HCT116 (cell line): Measurements from ENCODE around the gene GDPD1. TPM values are rescaled to one million over a fixed set of nuclear protein-coding genes. Genes with fewer than 3 reads are reported as not detected.

Source experiments
- ATAC-seq: fragments of 200-7000 bp; cut with Tn5 transposase; 2 replicates; pipeline ENCODE4 v1.9.1; 2020; ENCODE audit warnings: mild to moderate bottlenecking, moderate library complexity
- BruUV-seq: library from RNA; stranded (reverse); fragments of 400-500 nt; replicated peaks from 2 replicates; lab custom pipeline; 2021; lab: Mats Ljungman, UMichigan
- CTCF ChIA-PET: fragments of 300-600 bp; sonication (Branson Sonifier 250); formaldehyde crosslinking; loops from one replicate; lab custom pipeline; 2021; ENCODE audit warnings: antibody characterized with exemption; lab: Charles Lee
- POLR2A ChIA-PET: fragments of 300-600, 350-600 bp; sonication (Branson Sonifier 250); formaldehyde crosslinking; loops from one replicate; lab custom pipeline; 2021; ENCODE audit warnings: antibody characterized with exemption; lab: Charles Lee
- RAD21 ChIA-PET, 2 experiments: fragments of 300-600 bp; sonication (Branson Sonifier 250); formaldehyde crosslinking; loops; one replicate each; lab custom pipeline; 2023; ENCODE audit warnings: low total read pairs in 2 of 2; ENCODE audit not compliant: uncharacterized antibody in 2 of 2, unreplicated experiment in 2 of 2, low non-redundant PET in 1 of 2; lab: Charles Lee
- DNase-seq: peaks from one replicate; pipeline ENCODE4 v3.0.0-alpha.2; 2010; ENCODE audit warnings: low read depth, low spot score
- H2AFZ ChIP-seq: fragments of 200-600 bp; shearing (Covaris generic), sonication (generic); 2 replicates; pipeline ENCODE4 v1.6.1; 2017; ENCODE audit warnings: low read depth, mixed run types, mixed read lengths, antibody characterized with exemption, low read length; ENCODE audit not compliant: poor library complexity, severe bottlenecking
- H3K27ac ChIP-seq: 2 replicates; pipeline ENCODE4 v1.5.1; 2012; ENCODE audit warnings: low read depth, low read length
- H3K27me3 ChIP-seq: fragments of 200-600 bp; sonication (generic); 2 replicates; pipeline ENCODE4 v1.6.1; 2016; ENCODE audit warnings: mixed run types, low read length, mixed read lengths; ENCODE audit not compliant: insufficient read depth
- H3K36me3 ChIP-seq, 2 experiments: fragments of 200-500 bp in 1 of 2; fragments of 200-600 bp in 1 of 2; sonication (Bioruptor generic) in 1 of 2; sonication (generic) in 1 of 2; 2 replicates each; pipeline versions ENCODE4 v1.5.1 to v1.6.1; 2014 to 2016; ENCODE audit warnings: low read length in 2 of 2, inconsistent platforms in 1 of 2, mixed read lengths in 1 of 2, mixed run types in 1 of 2; ENCODE audit not compliant: insufficient read depth in 2 of 2, control insufficient read depth in 1 of 2
- H3K4me1 ChIP-seq, 2 experiments: fragments of 200-600 bp in 1 of 2; sonication (generic) in 1 of 2; 2 replicates each; pipeline versions ENCODE4 v1.5.1 to v1.6.1; 2012 to 2017; ENCODE audit warnings: low read length in 2 of 2, inconsistent platforms in 1 of 2, mild to moderate bottlenecking in 1 of 2, mixed read lengths in 1 of 2, mixed run types in 1 of 2, moderate library complexity in 1 of 2; ENCODE audit not compliant: insufficient read depth in 2 of 2, control insufficient read depth in 1 of 2
- H3K4me2 ChIP-seq: fragments of 200-600 bp; sonication (generic); 2 replicates; pipeline ENCODE4 v1.6.1; 2017; ENCODE audit warnings: mixed run types, low read length, mixed read lengths
- H3K4me3 ChIP-seq, 2 experiments: fragments of 200-600 bp in 1 of 2; sonication (generic) in 1 of 2; replicated peaks in 1 of 2; 2 replicates each; pipeline ENCODE4 v1.5.1; 2011 to 2016; ENCODE audit warnings: low read length in 2 of 2, control low read depth in 1 of 2, low read depth in 1 of 2, mild to moderate bottlenecking in 1 of 2, mixed read lengths in 1 of 2, mixed run types in 1 of 2
- H3K79me2 ChIP-seq: fragments of 200-600 bp; sonication (generic); 2 replicates; pipeline ENCODE4 v1.6.1; 2017; ENCODE audit warnings: mild to moderate bottlenecking, mixed run types, low read length, moderate library complexity, mixed read lengths; ENCODE audit not compliant: insufficient read depth
- H3K9ac ChIP-seq: fragments of 200-600 bp; sonication (generic); 2 replicates; pipeline ENCODE4 v1.6.1; 2016; ENCODE audit warnings: low read length, mixed read lengths
- H3K9me2 ChIP-seq: fragments of 200-600 bp; sonication (generic), shearing (Covaris generic); 2 replicates; pipeline ENCODE4 v1.6.1; 2017; ENCODE audit warnings: mixed run types, mild to moderate bottlenecking, moderate library complexity; ENCODE audit not compliant: insufficient read depth
- H3K9me3 ChIP-seq, 2 experiments: fragments of 200-500 bp in 1 of 2; fragments of 200-600 bp in 1 of 2; sonication (Bioruptor generic) in 1 of 2; sonication (generic) in 1 of 2; 2 replicates each; pipeline ENCODE4 v1.6.1; 2014 to 2017; ENCODE audit warnings: low read length in 2 of 2, mixed read lengths in 2 of 2, inconsistent platforms in 1 of 2, low read depth in 1 of 2, mild to moderate bottlenecking in 1 of 2, mixed run types in 1 of 2, moderate library complexity in 1 of 2; ENCODE audit not compliant: control insufficient read depth in 1 of 2, insufficient read depth in 1 of 2
- H4K20me1 ChIP-seq: fragments of 200-600 bp; sonication (generic), shearing (Covaris generic); 2 replicates; pipeline ENCODE4 v1.6.1; 2017; ENCODE audit warnings: mixed run types, mild to moderate bottlenecking, moderate library complexity; ENCODE audit not compliant: insufficient read depth
- CBX3 ChIP-seq: IDR thresholded peaks from 2 replicates; pipeline ENCODE4 v1.6.1; 2012; ENCODE audit warnings: low read depth
- CEBPB ChIP-seq: IDR thresholded peaks from 2 replicates; pipeline ENCODE4 v1.6.1; 2012; ENCODE audit warnings: low read depth
- EGR1 ChIP-seq: IDR thresholded peaks from 2 replicates; pipeline ENCODE4 v1.6.1; 2012; ENCODE audit warnings: low read depth
- ELF1 ChIP-seq: IDR thresholded peaks from 2 replicates; pipeline ENCODE4 v1.6.1; 2012; ENCODE audit warnings: low read depth, borderline replicate concordance
- EZH2 ChIP-seq: fragments of 200-600 bp; sonication (generic); IDR thresholded peaks from 2 replicates; pipeline ENCODE4 v1.6.1; 2017; ENCODE audit warnings: antibody characterized with exemption, mixed run types
- FOSL1 ChIP-seq: IDR thresholded peaks from 2 replicates; pipeline ENCODE4 v1.6.1; 2012; ENCODE audit warnings: low read depth
- POLR2A ChIP-seq: IDR thresholded peaks from 2 replicates; pipeline ENCODE4 v1.7.0; 2011; ENCODE audit warnings: borderline replicate concordance; ENCODE audit not compliant: insufficient read depth, insufficient read length; ENCODE audit errors: extremely low read depth
- POLR2AphosphoS5 ChIP-seq: IDR thresholded peaks from 2 replicates; pipeline ENCODE4 v1.6.1; 2011; ENCODE audit warnings: mild to moderate bottlenecking, low read depth, low read length, moderate library complexity
- RAD21 ChIP-seq: IDR thresholded peaks from 2 replicates; pipeline ENCODE4 v1.6.1; 2012; ENCODE audit warnings: low read depth, mild to moderate bottlenecking
- SRF ChIP-seq: IDR thresholded peaks from 2 replicates; pipeline ENCODE4 v1.6.1; 2012; ENCODE audit warnings: low read depth
- TCF7L2 ChIP-seq: IDR thresholded peaks from 2 replicates; pipeline ENCODE4 v1.7.0; 2011; ENCODE audit warnings: borderline replicate concordance, inconsistent platforms; ENCODE audit not compliant: insufficient read depth, insufficient read length; ENCODE audit errors: extremely low read depth
- YY1 ChIP-seq: IDR thresholded peaks from 2 replicates; pipeline ENCODE4 v1.6.1; 2011; ENCODE audit warnings: low read length, low read depth, moderate library complexity, mild to moderate bottlenecking; ENCODE audit not compliant: insufficient replicate concordance; ENCODE audit errors: extremely low read depth
- ZFX ChIP-seq: fragments of 450-650 bp; IDR thresholded peaks from 2 replicates; pipeline ENCODE4 v1.6.1; 2017
- ZNF274 ChIP-seq: fragments of 200-500 bp; sonication (Bioruptor generic); IDR thresholded peaks from 2 replicates; pipeline ENCODE4 v1.6.1; 2014; ENCODE audit warnings: mild to moderate bottlenecking, low read depth, low read length, inconsistent platforms
- intact Hi-C: fragments of 100-400 bp; cut with micrococcal nuclease; formaldehyde crosslinking; loops from 2 replicates; pipeline ENCODE4 v1.10.0; 2022
- total RNA-seq: library from RNA; stranded (reverse); gene quantifications from one replicate; pipeline ENCODE4 v1.2.1, GENCODE V29; 2021; ENCODE audit not compliant: unreplicated experiment
- TF ChIP-seq, protein P1 (sequence below): IDR thresholded peaks from 2 replicates; pipeline ENCODE4 v1.6.1; 2012
- TF ChIP-seq, protein P2 (sequence below): IDR thresholded peaks from 2 replicates; pipeline ENCODE4 v1.6.1; 2012
- TF ChIP-seq, protein P3 (sequence below): IDR thresholded peaks from 2 replicates; pipeline ENCODE4 v1.6.1; 2011; ENCODE audit warnings: mild to moderate bottlenecking, low read length, moderate library complexity; ENCODE audit not compliant: insufficient replicate concordance; ENCODE audit errors: extremely low read depth
- TF ChIP-seq, protein P4 (sequence below), 3 experiments: fragments of 200-600 bp in 1 of 3; sonication (generic) in 1 of 3; IDR thresholded peaks in 2 of 3; conservative IDR thresholded peaks in 1 of 3; 2 replicates each; pipeline ENCODE4 v1.5.1; 2012 to 2017; ENCODE audit warnings: low read depth in 2 of 3, low read length in 2 of 3, antibody characterized with exemption in 1 of 3, borderline replicate concordance in 1 of 3, control low read depth in 1 of 3, mild to moderate bottlenecking in 1 of 3, mixed read lengths in 1 of 3, mixed run types in 1 of 3, moderate library complexity in 1 of 3; ENCODE audit not compliant: insufficient read depth in 1 of 3

The GDPD1 gene
- total RNA-seq, 1 experiment from 2014 or later, result 13.7 TPM

DNA sequence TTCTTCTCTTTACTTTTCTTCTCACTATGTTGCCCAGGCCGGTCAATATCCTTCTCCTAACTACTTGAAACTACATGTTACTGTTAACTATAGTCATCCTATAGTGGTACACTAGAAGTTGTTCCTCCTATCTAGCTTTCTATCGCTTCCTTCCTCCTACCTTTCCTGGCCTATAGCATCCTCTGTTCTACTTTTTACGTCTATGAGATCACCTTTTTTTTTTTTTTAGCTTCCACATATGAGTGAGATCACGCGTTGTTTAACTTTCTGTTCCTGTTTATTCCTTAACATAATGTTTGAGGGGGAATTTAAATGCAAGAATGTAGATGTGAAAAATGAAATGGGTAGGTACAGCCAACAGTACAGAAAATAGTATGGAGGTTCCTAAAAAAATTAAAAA lies 80.6 kb downstream of the GDPD1 start:
- CTCF ChIA-PET, result no interaction called here
- Histone ChIP-seq H3K4me2 (no peak overlapping the region), H3K9me3 (no peaks in the 10 kb centered on the region), H3K36me3 (no peaks in the 10 kb centered on the region), H3K4me3 (no peak overlapping the region), H3K27me3 (no peaks in the 10 kb centered on the region), H3K9me2 (no peaks in the 10 kb centered on the region), H3K4me1 (peaks cover 10 to 15% of the 10 kb centered on the region in 2 experiments), H4K20me1 (no peaks in the 10 kb centered on the region), H3K9ac (no peak overlapping the region), H3K27ac (no peak overlapping the region), H2AFZ (no peak overlapping the region), H3K79me2 (no peaks in the 10 kb centered on the region)
- POLR2A ChIA-PET, result no interaction called here
- intact Hi-C loops, result no loop called here
- RAD21 ChIA-PET, result no interaction called here
- TF ChIP-seq, protein P1, sequence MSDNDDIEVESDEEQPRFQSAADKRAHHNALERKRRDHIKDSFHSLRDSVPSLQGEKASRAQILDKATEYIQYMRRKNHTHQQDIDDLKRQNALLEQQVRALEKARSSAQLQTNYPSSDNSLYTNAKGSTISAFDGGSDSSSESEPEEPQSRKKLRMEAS, result no peak
- no peak for TF ChIP-seq EZH2
- TF ChIP-seq CEBPB, result no peak
- no peak for TF ChIP-seq FOSL1
- no peak for TF ChIP-seq CBX3
- no peak for TF ChIP-seq TCF7L2
- no peak for TF ChIP-seq EGR1
- no peak for TF ChIP-seq RAD21
- TF ChIP-seq, protein P2, sequence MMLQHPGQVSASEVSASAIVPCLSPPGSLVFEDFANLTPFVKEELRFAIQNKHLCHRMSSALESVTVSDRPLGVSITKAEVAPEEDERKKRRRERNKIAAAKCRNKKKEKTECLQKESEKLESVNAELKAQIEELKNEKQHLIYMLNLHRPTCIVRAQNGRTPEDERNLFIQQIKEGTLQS, result no peak
- no peak for TF ChIP-seq ZNF274
- no peak for TF ChIP-seq ZFX
- no peak for TF ChIP-seq ELF1
- BruUV-seq, result no TSS peak
- ATAC-seq, result no peak
- no peak for DNase-seq

DNA sequence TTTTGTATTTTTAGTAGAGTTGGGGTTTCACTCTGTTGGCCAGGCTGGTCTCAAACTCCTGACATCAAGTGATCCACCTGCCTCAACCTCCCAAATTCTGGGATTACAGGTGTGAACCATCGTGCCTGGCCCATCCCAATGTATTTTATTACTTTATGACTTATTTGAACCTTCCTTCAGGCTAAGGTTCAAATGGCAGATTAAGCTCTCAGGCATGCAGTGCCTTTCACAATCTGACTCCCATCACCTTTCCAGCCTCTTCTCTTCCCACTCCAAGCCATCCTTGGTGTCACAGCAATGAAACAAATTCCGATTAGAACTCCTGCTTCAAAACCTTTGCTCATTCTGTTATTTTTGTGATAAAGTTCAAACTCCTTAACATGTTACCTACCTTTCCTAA lies 84.5 kb downstream of the GDPD1 start:
- BruUV-seq, result no TSS peak
- no peaks in the 10 kb centered on the region for H3K36me3 ChIP-seq
- TF ChIP-seq POLR2AphosphoS5 (no peak), EGR1 (no peak), SRF (no peak), POLR2A (no peak), YY1 (no peak), RAD21 (no peak), ZFX (no peak), CBX3 (no peak), EZH2 (no peak), ZNF274 (no peak)
- TF ChIP-seq, protein P3, sequence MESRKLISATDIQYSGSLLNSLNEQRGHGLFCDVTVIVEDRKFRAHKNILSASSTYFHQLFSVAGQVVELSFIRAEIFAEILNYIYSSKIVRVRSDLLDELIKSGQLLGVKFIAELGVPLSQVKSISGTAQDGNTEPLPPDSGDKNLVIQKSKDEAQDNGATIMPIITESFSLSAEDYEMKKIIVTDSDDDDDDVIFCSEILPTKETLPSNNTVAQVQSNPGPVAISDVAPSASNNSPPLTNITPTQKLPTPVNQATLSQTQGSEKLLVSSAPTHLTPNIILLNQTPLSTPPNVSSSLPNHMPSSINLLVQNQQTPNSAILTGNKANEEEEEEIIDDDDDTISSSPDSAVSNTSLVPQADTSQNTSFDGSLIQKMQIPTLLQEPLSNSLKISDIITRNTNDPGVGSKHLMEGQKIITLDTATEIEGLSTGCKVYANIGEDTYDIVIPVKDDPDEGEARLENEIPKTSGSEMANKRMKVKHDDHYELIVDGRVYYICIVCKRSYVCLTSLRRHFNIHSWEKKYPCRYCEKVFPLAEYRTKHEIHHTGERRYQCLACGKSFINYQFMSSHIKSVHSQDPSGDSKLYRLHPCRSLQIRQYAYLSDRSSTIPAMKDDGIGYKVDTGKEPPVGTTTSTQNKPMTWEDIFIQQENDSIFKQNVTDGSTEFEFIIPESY, result no peak
- TF ChIP-seq, protein P4, sequence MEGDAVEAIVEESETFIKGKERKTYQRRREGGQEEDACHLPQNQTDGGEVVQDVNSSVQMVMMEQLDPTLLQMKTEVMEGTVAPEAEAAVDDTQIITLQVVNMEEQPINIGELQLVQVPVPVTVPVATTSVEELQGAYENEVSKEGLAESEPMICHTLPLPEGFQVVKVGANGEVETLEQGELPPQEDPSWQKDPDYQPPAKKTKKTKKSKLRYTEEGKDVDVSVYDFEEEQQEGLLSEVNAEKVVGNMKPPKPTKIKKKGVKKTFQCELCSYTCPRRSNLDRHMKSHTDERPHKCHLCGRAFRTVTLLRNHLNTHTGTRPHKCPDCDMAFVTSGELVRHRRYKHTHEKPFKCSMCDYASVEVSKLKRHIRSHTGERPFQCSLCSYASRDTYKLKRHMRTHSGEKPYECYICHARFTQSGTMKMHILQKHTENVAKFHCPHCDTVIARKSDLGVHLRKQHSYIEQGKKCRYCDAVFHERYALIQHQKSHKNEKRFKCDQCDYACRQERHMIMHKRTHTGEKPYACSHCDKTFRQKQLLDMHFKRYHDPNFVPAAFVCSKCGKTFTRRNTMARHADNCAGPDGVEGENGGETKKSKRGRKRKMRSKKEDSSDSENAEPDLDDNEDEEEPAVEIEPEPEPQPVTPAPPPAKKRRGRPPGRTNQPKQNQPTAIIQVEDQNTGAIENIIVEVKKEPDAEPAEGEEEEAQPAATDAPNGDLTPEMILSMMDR (IDR thresholded peaks at IDR 0.05 in 2 of 3, conservative IDR thresholded peaks at IDR 0.05 in 1 of 3; ENCODE audit: borderline replicate concordance in 1 of 3, insufficient read depth in 1 of 3, low read depth in 2 of 3, low read length in 2 of 3), result no peak
- intact Hi-C loops, result no loop called here
- H3K4me1 ChIP-seq, result peaks cover 3 to 9% of the 10 kb centered on the region in 2 experiments; a peak in 3 of 4 replicates
- H3K27me3 ChIP-seq, result no peaks in the 10 kb centered on the region
- no peaks in the 10 kb centered on the region for H3K79me2 ChIP-seq
- H3K4me2 ChIP-seq, result no peak overlapping the region
- no peak for DNase-seq
- no peak overlapping the region for H3K9ac ChIP-seq
- CTCF ChIA-PET, result no interaction called here
- no peaks in the 10 kb centered on the region for H3K9me3 ChIP-seq
- no peak overlapping the region for H3K4me3 ChIP-seq
- H3K9me2 ChIP-seq, result no peaks in the 10 kb centered on the region
- no peaks in the 10 kb centered on the region for H4K20me1 ChIP-seq
- no peak for ATAC-seq
- no peak overlapping the region for H3K27ac ChIP-seq
- RAD21 ChIA-PET, result no interaction called here
- POLR2A ChIA-PET, result no interaction called here
- H2AFZ ChIP-seq, result no peak overlapping the region
